GM18520 (cell line): ENCODE data around the gene INSRR.

ENCODE experiments used
- ATAC-seq: cut with Tn5 transposase; IDR thresholded peaks from one replicate; pipeline ENCODE4 v1.9.1; 2021; ENCODE audit not compliant: unreplicated experiment

The INSRR gene

GRCh38 chr1:156852418-156852874 lies 6.5 kb downstream of the INSRR start:
- ATAC-seq = no peak

- no peak for ATAC-seq
Measured at GRCh38 chr1:156851779-156852417, 7.0 kb downstream of the INSRR start.

GRCh38 chr1:156849151-156849496 lies 9.8 kb downstream of the INSRR start:
- ATAC-seq = no peak

GRCh38 chr1:156848461-156849150 lies 10.3 kb downstream of the INSRR start:
- ATAC-seq = no peak

- ATAC-seq = no peak
Measured at GRCh38 chr1:156847591-156848460, 11.1 kb downstream of the INSRR start.

GRCh38 chr1:156846643-156847042 lies 12.3 kb downstream of the INSRR start:
- ATAC-seq = no peak

GRCh38 chr1:156845953-156846545 lies 12.9 kb downstream of the INSRR start:
- no peak for ATAC-seq

- ATAC-seq = no peak
Measured at GRCh38 chr1:156845055-156845952, 13.6 kb downstream of the INSRR start.

- ATAC-seq = no peak
Measured at GRCh38 chr1:156844638-156845037, 14.3 kb downstream of the INSRR start.

GRCh38 chr1:156844102-156844501 lies 14.8 kb downstream of the INSRR start:
- no peak for ATAC-seq

GRCh38 chr1:156842618-156843300 lies 16.2 kb downstream of the INSRR start:
- no peak for ATAC-seq

- no peak for ATAC-seq
Measured at GRCh38 chr1:156841295-156841855, 17.5 kb downstream of the INSRR start.

GRCh38 chr1:156840898-156841279 lies 18.0 kb downstream of the INSRR start:
- ATAC-seq = no peak

- no peak for ATAC-seq
Measured at GRCh38 chr1:156840186-156840897, 18.6 kb downstream of the INSRR start.

- ATAC-seq = no peak
Measured at GRCh38 chr1:156839426-156840109, 19.3 kb downstream of the INSRR start.

- no peak for ATAC-seq
Measured at GRCh38 chr1:156838972-156839371, 19.9 kb downstream of the INSRR start.

- no peak for ATAC-seq
Measured at GRCh38 chr1:156836892-156837291, 22.0 kb downstream of the INSRR start.

- no peak for ATAC-seq
Measured at GRCh38 chr1:156836041-156836654, 22.8 kb downstream of the INSRR start.
